T-helper 1 cell (primary cell): Measurements from ENCODE around the gene PIMREG.
A peak's percentile ranks its signal among the peaks of the same experiment; 100 is the strongest.

Source experiments
- DNase-seq, 5 donors: peaks; one replicate each; pipeline ENCODE4 v3.0.0-alpha.2; 2012 to 2020

Gene PIMREG

DNA sequence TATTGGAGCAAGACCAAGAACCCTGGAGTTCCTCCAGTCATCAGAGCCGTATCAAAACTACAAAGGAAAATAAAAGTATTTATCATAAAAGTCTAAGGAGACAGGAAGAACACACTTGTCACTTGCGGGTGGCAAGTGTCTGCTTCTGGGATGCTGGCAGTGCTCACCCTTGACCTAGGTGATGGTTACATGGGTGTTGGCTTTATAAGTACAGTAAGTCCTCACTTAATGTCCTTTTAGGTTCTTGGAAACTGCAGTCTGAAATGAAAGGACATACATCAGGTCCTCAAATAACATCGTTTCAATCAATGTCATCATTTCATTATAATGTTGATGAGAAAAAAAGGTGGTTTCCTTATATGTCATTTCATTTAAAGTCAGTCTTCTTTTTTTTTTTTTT lies 6.3 kb upstream of the PIMREG start:
- DNase-seq, result no peak

DNA sequence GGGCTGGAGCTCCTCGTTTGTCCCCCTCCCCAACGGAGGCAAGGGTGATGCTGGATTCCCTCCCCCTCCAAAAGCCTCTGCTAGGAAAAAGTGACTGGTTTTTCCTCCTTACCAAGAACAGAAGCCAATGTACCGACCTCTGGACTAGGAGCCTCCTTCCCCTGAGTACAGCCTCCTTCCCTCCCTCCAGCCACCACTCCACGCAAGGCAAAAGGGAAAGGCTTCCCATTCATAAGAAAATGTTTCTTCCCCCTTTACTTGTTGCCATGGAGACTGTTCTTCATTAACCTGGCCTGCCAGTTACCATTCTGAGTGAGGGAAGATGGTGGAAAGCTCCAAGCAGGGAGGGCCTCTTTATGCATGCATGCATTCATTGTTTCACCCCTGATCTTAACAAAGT lies 4.3 kb upstream of the PIMREG start:
- no peak for DNase-seq

- no peak for DNase-seq
Observed at GRCh38 chr17:6442775-6443174, 1.5 kb upstream of the PIMREG start.

DNA sequence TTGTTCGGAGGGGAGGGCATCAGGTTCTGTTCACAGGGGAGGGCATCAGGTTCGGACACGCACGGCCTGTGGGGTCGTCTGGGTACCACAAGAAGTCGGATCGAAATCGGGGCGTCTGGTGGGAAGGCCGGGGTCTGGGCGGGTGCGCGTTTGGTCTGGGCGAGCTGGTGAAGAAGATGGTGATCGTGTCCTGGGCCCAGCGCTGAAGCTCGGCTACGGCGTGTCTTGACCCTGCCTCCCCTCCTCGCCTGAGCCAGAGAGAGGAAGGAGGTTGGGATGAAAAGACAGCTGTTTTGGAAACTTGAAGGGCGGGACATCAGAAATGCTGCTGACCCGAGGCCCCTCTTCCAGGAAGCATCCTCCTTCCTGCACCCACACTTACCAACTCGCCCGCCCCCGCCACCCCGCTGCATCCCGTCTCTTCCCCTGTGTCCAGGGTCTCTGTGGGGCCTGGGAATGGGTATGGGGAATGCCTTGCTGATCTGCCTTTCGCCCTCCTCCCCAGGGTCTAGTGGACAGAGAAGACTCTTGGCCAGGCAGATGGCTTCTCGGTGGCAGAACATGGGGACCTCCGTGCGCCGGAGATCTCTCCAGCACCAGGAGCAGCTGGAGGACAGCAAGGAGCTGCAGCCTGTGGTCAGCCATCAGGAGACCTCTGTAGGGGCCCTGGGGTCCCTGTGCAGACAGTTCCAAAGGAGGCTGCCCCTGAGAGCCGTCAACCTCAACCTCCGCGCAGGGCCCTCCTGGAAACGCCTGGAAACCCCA lies 498 bp downstream of the PIMREG start:
- no peak for DNase-seq

- DNase-seq, result no peak
Observed at GRCh38 chr17:6446516-6447100, 2.4 kb downstream of the PIMREG start.

GRCh38 chr17:6448473-6448872 lies 4.2 kb downstream of the PIMREG start:
- DNase-seq, result no peak

DNA sequence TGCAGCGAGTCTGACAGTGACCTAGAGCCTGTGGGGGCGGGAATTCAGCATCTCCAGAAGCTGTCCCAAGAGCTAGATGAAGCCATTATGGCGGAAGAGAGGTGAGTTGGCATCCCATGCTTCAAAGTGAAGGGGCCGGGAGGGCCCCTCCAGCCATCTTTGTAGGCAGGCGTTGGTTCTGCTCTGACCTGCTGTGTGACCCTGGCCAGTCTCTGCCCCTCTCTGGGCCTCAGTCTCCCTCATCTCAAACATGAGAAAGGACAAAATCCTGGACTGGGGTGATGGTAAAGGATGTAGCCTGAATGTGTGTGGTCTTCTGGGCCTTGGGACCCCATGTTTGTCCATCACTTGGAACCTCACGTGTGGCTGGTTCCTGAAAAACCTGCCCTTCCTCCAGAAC lies 5.1 kb downstream of the PIMREG start:
- no peak for DNase-seq

DNA sequence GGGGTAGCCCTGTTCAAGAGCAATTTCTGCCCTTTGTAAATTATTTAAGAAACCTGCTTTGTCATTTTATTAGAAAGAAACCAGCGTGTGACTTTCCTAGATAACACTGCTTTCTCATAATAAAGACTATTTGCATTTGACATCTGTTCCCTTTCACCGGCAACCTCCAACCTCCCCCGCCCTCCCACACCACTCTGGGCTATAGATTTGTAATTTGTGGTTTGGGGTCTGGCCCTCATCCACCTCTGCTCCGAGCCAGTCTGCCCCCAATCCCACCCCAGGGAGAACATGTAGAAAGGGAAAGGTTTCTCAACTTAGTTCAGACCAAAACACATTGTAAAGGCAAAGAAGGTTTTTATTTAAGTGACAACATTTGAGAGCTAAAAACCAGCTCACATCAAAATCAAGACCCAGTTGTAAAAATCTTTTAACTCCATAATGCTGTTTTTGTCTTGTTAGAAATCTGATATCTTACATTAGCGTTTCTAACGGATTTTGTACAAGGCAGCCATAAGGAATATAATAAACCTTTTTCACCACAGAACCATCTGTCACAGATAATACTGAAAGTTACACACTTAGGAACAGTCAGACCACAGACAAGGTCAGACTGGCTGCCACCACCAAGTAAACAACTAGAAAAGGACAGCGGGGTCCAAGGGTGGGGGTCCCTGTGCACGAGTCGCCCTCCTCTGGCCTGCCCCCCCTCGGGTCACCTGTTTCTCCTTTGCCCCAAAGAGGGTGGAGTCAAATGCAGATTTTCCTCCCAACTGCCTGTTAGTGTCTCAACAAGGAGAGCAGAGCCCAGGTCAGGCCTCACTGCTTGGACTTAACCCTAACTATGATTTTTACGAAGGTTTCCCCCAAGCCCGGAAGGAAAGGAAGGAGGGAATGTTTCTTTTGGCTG lies 6.9 kb downstream of the PIMREG start:
- no peak for DNase-seq

DNA sequence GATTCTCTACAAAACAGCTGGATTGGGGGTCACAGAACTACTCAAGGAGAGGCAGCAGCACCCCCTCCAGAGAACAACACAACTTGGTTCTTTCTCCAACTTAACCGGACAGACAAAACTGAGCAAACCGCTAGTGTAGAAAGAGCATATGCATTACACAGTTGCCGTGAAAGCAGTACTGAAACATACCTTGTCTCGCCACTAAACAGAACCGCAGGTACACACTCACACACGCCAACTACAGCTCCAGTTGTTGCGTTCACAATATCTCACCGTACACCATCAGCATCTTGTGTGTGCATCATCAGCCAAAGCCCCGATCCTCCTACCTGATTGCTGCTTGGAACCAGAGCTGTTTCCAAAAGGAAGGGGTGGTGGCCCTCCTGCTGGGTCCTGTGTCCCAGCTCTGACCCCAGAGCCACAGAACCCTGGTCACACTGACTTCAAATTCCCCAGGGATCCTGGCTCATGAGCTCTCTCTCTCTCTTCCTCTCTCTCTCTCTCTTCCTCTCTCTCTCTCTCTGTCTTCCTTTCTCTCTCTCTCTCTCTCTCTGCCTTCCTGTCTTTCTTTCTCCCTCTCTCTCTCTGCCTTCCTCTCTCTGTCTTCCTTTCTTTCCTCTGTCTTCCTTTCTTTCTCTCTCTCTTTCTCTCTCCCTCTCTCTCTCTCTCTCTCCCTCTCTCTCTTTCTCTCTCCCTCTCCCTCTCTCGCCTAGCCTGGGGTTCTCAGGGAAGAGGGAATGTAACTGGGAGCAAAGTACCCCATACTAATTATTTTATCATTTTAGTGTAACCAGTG lies 8.4 kb downstream of the PIMREG start:
- no peak for DNase-seq

- no peak for DNase-seq
Observed at GRCh38 chr17:6453279-6454024, 9.2 kb downstream of the PIMREG start.

GRCh38 chr17:6454495-6455320 lies 10.5 kb downstream of the PIMREG start:
- no peak for DNase-seq

GRCh38 chr17:6455321-6455705 lies 11.1 kb downstream of the PIMREG start:
- peak in 3 of 5 donors; percentile 24 to 31 (median 27) for DNase-seq

- no peak for DNase-seq
Observed at GRCh38 chr17:6456321-6456720, 12.1 kb downstream of the PIMREG start.

DNA sequence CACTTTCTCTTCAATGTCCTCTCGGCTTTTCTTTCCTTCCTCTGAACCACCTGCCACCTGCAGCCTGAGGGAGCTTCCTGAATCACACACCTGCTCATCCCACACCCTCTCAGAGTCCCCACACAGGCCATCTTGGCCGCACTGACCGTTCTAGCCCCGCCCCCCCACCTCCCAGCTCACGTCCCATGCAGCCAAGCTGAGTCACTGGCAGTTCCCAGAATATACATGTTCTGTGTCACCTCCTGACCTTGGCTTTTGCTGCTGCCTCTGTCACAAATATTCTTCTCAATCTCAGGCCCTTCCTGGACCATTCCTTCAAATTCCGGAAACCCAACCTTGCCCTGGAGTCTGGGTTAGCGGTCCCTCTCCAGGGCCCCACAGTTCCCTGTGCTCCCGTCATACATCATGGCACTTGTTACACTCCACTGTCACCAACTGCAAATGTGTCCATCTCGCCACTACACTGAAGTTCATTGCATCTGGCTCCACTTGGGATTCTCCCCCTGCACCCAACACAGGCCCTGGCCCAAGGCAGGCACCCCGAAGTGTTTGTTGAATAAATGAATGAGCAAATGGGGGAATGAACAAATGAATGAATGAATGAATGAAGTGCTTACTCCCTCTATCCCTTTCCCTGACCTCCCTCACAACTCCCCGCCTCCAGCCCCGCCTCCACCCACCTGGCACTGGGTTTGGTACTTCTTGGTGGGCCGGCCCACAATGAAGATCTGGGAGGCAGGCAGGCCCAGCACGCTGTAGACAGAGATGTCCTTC lies 12.8 kb downstream of the PIMREG start:
- no peak for DNase-seq

GRCh38 chr17:6457688-6458459 lies 13.6 kb downstream of the PIMREG start:
- no peak for DNase-seq

GRCh38 chr17:6458460-6458950 lies 14.2 kb downstream of the PIMREG start:
- DNase-seq, result no peak

- no peak for DNase-seq
Observed at GRCh38 chr17:6460531-6461161, 16.4 kb downstream of the PIMREG start.

DNA sequence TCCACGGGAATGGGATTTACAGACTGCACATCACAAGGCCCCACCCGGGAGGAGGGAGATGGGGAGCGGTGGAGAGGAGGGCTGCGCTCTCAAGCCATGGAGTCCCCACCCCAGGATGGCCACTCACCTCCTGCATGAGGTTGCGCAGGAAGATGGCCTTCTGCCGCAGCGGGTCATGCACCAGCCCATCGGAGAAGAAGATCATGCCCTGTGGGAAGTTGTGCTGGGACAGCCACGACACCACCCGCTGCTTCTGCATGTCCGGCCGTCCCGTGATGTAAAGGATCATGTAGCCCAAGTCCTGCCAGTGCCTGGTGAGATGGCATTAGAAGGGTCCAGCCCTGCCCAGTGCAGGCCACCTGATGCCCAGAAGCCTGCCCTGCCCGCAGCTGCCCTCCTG lies 17.0 kb downstream of the PIMREG start:
- no peak for DNase-seq
